Trophoblast cell (in vitro differentiated cells and primary cell): ENCODE results near the gene C9orf85.

ENCODE experiments used
- DNase-seq, 2 donors: peaks; one replicate each; pipeline ENCODE4 v3.0.0-alpha.2; 2016
- H2AFZ ChIP-seq: 2 replicates; pipeline ENCODE4 v1.6.1; 2013; ENCODE audit warnings: low read length, moderate library complexity, mild to moderate bottlenecking; ENCODE audit not compliant: insufficient read depth, poor library complexity
- H2AK5ac ChIP-seq: 2 replicates; pipeline ENCODE4 v1.6.1; 2013; ENCODE audit warnings: mild to moderate bottlenecking, low read length
- H2BK120ac ChIP-seq: 2 replicates; pipeline ENCODE4 v1.6.1; 2013; ENCODE audit warnings: low read length, mild to moderate bottlenecking, moderate library complexity; ENCODE audit not compliant: insufficient read depth, poor library complexity
- H2BK12ac ChIP-seq: 2 replicates; pipeline ENCODE4 v1.6.1; 2013; ENCODE audit warnings: mild to moderate bottlenecking, low read length, moderate library complexity
- H2BK5ac ChIP-seq: 2 replicates; pipeline ENCODE4 v1.6.1; 2013; ENCODE audit warnings: low read length, low read depth, moderate library complexity, mild to moderate bottlenecking; ENCODE audit not compliant: poor library complexity
- H3K14ac ChIP-seq: 2 replicates; pipeline ENCODE4 v1.6.1; 2013; ENCODE audit warnings: mild to moderate bottlenecking, low read length
- H3K18ac ChIP-seq: 2 replicates; pipeline ENCODE4 v1.6.1; 2013; ENCODE audit warnings: mild to moderate bottlenecking, low read length
- H3K23ac ChIP-seq: 2 replicates; pipeline ENCODE4 v1.6.1; 2013; ENCODE audit warnings: low read length
- H3K27ac ChIP-seq: 2 replicates; pipeline ENCODE4 v1.5.1; 2013; ENCODE audit warnings: low read depth, mild to moderate bottlenecking, inconsistent platforms, low read length, moderate library complexity
- H3K27me3 ChIP-seq: 2 replicates; pipeline ENCODE4 v1.6.1; 2013; ENCODE audit warnings: inconsistent platforms, mild to moderate bottlenecking, low read length, moderate library complexity; ENCODE audit not compliant: insufficient read depth
- H3K36me3 ChIP-seq, 2 experiments: 1 replicate in 1 of 2; 2 replicates in 1 of 2; pipeline ENCODE4 v1.6.1; 2013; ENCODE audit warnings: low read length in 2 of 2, mild to moderate bottlenecking in 2 of 2, moderate library complexity in 1 of 2; ENCODE audit not compliant: insufficient read depth in 2 of 2, control insufficient read depth in 1 of 2
- H3K4ac ChIP-seq: 2 replicates; pipeline ENCODE4 v1.6.1; 2013; ENCODE audit warnings: low read depth, mild to moderate bottlenecking, low read length, moderate library complexity
- H3K4me1 ChIP-seq, 2 experiments: 1 replicate in 1 of 2; 2 replicates in 1 of 2; pipeline ENCODE4 v1.6.1; 2013; ENCODE audit warnings: low read length in 2 of 2, mild to moderate bottlenecking in 2 of 2, moderate library complexity in 1 of 2; ENCODE audit not compliant: insufficient read depth in 2 of 2, control insufficient read depth in 1 of 2
- H3K4me2 ChIP-seq: 2 replicates; pipeline ENCODE4 v1.6.1; 2013; ENCODE audit warnings: inconsistent platforms, mild to moderate bottlenecking, low read length, moderate library complexity
- H3K4me3 ChIP-seq: 2 replicates; pipeline ENCODE4 v1.5.1; 2013; ENCODE audit warnings: mild to moderate bottlenecking, low read depth, low read length, inconsistent platforms
- H3K79me1 ChIP-seq: one replicate; pipeline ENCODE4 v1.6.1; 2013; ENCODE audit warnings: low read length
- H3K79me2 ChIP-seq: 2 replicates; pipeline ENCODE4 v1.6.1; 2013; ENCODE audit warnings: low read length, mild to moderate bottlenecking; ENCODE audit not compliant: control insufficient read depth, insufficient read depth, poor library complexity
- H3K9ac ChIP-seq: 2 replicates; pipeline ENCODE4 v1.6.1; 2013; ENCODE audit warnings: mild to moderate bottlenecking, low read length
- H3K9me3 ChIP-seq: 2 replicates; pipeline ENCODE4 v1.6.1; 2013; ENCODE audit warnings: low read depth, mild to moderate bottlenecking, control low read depth, inconsistent platforms, low read length; ENCODE audit not compliant: insufficient read depth
- H4K12ac ChIP-seq: 2 replicates; pipeline ENCODE4 v1.6.1; 2013; ENCODE audit warnings: low read depth, mild to moderate bottlenecking, low read length, moderate library complexity
- H4K8ac ChIP-seq: 2 replicates; pipeline ENCODE4 v1.6.1; 2013; ENCODE audit warnings: low read depth, mild to moderate bottlenecking, low read length, moderate library complexity
- H4K91ac ChIP-seq: one replicate; pipeline ENCODE4 v1.6.1; 2013; ENCODE audit warnings: low read depth, mild to moderate bottlenecking, low read length, moderate library complexity
- WGBS: extraction: QIAGEN DNeasy Blood & Tissue Kit; methylation state at CpG from one replicate; pipeline ENCODE4 v1.1.7; 2013; ENCODE audit warnings: missing lambda C conversion rate; ENCODE audit not compliant: insufficient read length, insufficient coverage; ENCODE audit errors: extremely low coverage; 5-methylcytosine and 5-hydroxymethylcytosine counted together

The C9orf85 gene

GRCh38 chr9:71890042-71890679 is 21.3 kb upstream of the C9orf85 start:
- no peak overlapping the region for H2BK12ac ChIP-seq
- H3K23ac ChIP-seq, result no peak overlapping the region
- no peak overlapping the region for H4K91ac ChIP-seq
- H3K4me3 ChIP-seq, result no peak overlapping the region
- H3K9ac ChIP-seq, result no peak overlapping the region
- no peak overlapping the region for H4K12ac ChIP-seq
- no peaks in the 10 kb centered on the region for H3K79me1 ChIP-seq
- no peaks in the 10 kb centered on the region for H3K4me1 ChIP-seq
- H3K9me3 ChIP-seq, result no peaks in the 10 kb centered on the region
- no CpG with 5 or more reads among the region's 3 CpGs for WGBS
- no peak overlapping the region for H3K4me2 ChIP-seq
- H3K14ac ChIP-seq, result no peak overlapping the region
- H4K8ac ChIP-seq, result no peak overlapping the region
- H2AFZ ChIP-seq, result no peak overlapping the region
- H3K18ac ChIP-seq, result no peak overlapping the region
- H3K36me3 ChIP-seq, result no peaks in the 10 kb centered on the region
- H3K4ac ChIP-seq, result no peak overlapping the region
- no peak for DNase-seq
- no peak overlapping the region for H2AK5ac ChIP-seq
- H3K79me2 ChIP-seq, result peaks cover 3% of the 10 kb centered on the region
- no peak overlapping the region for H2BK120ac ChIP-seq
- no peak overlapping the region for H3K27ac ChIP-seq
- no peak overlapping the region for H2BK5ac ChIP-seq
- no peaks in the 10 kb centered on the region for H3K27me3 ChIP-seq

GRCh38 chr9:71891557-71892189 is 19.8 kb upstream of the C9orf85 start:
- Histone ChIP-seq H2BK12ac (no peak overlapping the region), H3K4me1 (no peaks in the 10 kb centered on the region), H3K36me3 (no peaks in the 10 kb centered on the region), H3K9ac (no peak overlapping the region), H3K18ac (no peak overlapping the region), H4K8ac (no peak overlapping the region), H2AK5ac (no peak overlapping the region), H2BK120ac (no peak overlapping the region), H3K4me2 (no peak overlapping the region), H3K4me3 (no peak overlapping the region), H3K9me3 (no peaks in the 10 kb centered on the region), H3K27ac (no peak overlapping the region), H3K14ac (no peak overlapping the region), H4K91ac (no peak overlapping the region), H3K27me3 (no peaks in the 10 kb centered on the region), H2AFZ (no peak overlapping the region), H3K23ac (no peak overlapping the region), H3K79me1 (no peaks in the 10 kb centered on the region), H2BK5ac (no peak overlapping the region), H3K79me2 (peaks cover 3% of the 10 kb centered on the region), H3K4ac (no peak overlapping the region), H4K12ac (no peak overlapping the region)
- WGBS, result no CpG with 5 or more reads among the region's 4 CpGs
- DNase-seq, result no peak

- no peak overlapping the region for H2AFZ ChIP-seq
Measured at GRCh38 chr9:71895117-71895516, 16.3 kb upstream of the C9orf85 start.

GRCh38 chr9:71895955-71896354 is 15.5 kb upstream of the C9orf85 start:
- Histone ChIP-seq H2AK5ac (no peak overlapping the region), H3K4me2 (no peak overlapping the region), H3K79me1 (no peaks in the 10 kb centered on the region), H3K18ac (no peak overlapping the region), H3K9ac (no peak overlapping the region), H3K79me2 (peaks cover 3% of the 10 kb centered on the region), H2BK120ac (no peak overlapping the region), H3K4me1 (no peaks in the 10 kb centered on the region), H2BK5ac (no peak overlapping the region), H3K27me3 (no peaks in the 10 kb centered on the region), H3K4me3 (no peak overlapping the region), H3K36me3 (peaks cover 0 to 2% of the 10 kb centered on the region in 2 experiments), H3K9me3 (no peaks in the 10 kb centered on the region), H4K12ac (no peak overlapping the region), H4K8ac (no peak overlapping the region), H2BK12ac (no peak overlapping the region), H4K91ac (no peak overlapping the region), H3K27ac (no peak overlapping the region), H2AFZ (no peak overlapping the region), H3K4ac (no peak overlapping the region), H3K23ac (no peak overlapping the region), H3K14ac (no peak overlapping the region)
- DNase-seq, result no peak

More at GRCh38 chr9:71895117-71895516, 16.3 kb upstream of the C9orf85 start:
- Histone ChIP-seq H3K79me2 (peaks cover 3% of the 10 kb centered on the region), H3K4me3 (no peak overlapping the region), H3K27me3 (no peaks in the 10 kb centered on the region), H4K8ac (no peak overlapping the region), H3K9me3 (no peaks in the 10 kb centered on the region), H3K27ac (no peak overlapping the region), H3K36me3 (peaks cover 0 to 2% of the 10 kb centered on the region in 2 experiments), H3K79me1 (no peaks in the 10 kb centered on the region), H2AK5ac (no peak overlapping the region), H3K23ac (no peak overlapping the region), H3K14ac (no peak overlapping the region), H2BK5ac (no peak overlapping the region), H3K18ac (no peak overlapping the region), H4K91ac (no peak overlapping the region), H3K9ac (no peak overlapping the region), H3K4me1 (no peaks in the 10 kb centered on the region), H2BK12ac (no peak overlapping the region), H3K4ac (no peak overlapping the region), H4K12ac (no peak overlapping the region), H2BK120ac (no peak overlapping the region), H3K4me2 (no peak overlapping the region)
- no peak for DNase-seq
